Stimulated activated CD4-positive, alpha-beta T cell treated with anti-CD3 and anti-CD28 coated beads, Interleukin-1b, Interleukin-23, amount 100 ng/mL, for 1 hour (primary cell): Measurements from ENCODE around the gene PRDM13.
"Not testable (repeated sequence)": the region's sequence is repeated elsewhere in the genome, so short reads cannot be mapped to it uniquely, and the experiment has no call there.

ENCODE experiments used
- DNase-seq, 2 donors: peaks; one replicate each; pipeline ENCODE4 v3.0.0-alpha.2; 2020; ENCODE audit warnings: low read depth in 2 of 2

The PRDM13 gene

GRCh38 chr6:99603421-99604165 is 3.0 kb upstream of the PRDM13 start:
- DNase-seq: no peak

- DNase-seq: no peak
Measured at GRCh38 chr6:99604166-99605073, 2.2 kb upstream of the PRDM13 start.

- no peak for DNase-seq
Measured at GRCh38 chr6:99605074-99605734, 1.4 kb upstream of the PRDM13 start.

- no peak for DNase-seq
Measured at GRCh38 chr6:99605911-99606655, 550 bp upstream of the PRDM13 start.

- DNase-seq: no peak
Measured at GRCh38 chr6:99607416-99608036, 893 bp downstream of the PRDM13 start.

GRCh38 chr6:99608059-99608885 is 1.6 kb downstream of the PRDM13 start:
- DNase-seq: no peak

- no peak for DNase-seq
Measured at GRCh38 chr6:99608886-99609482, 2.4 kb downstream of the PRDM13 start.

- no peak for DNase-seq
Measured at GRCh38 chr6:99609905-99610489, 3.4 kb downstream of the PRDM13 start.

GRCh38 chr6:99611148-99611547 is 4.5 kb downstream of the PRDM13 start:
- no peak for DNase-seq

GRCh38 chr6:99612551-99613408 is 6.1 kb downstream of the PRDM13 start:
- no peak for DNase-seq

- DNase-seq: no peak
Measured at GRCh38 chr6:99613409-99613704, 6.7 kb downstream of the PRDM13 start.

- DNase-seq: no peak
Measured at GRCh38 chr6:99613705-99614429, 7.2 kb downstream of the PRDM13 start.

- DNase-seq: no peak
Measured at GRCh38 chr6:99614430-99615186, 8.0 kb downstream of the PRDM13 start.

- no peak for DNase-seq
Measured at GRCh38 chr6:99617131-99617530, 10.5 kb downstream of the PRDM13 start.

- no peak for DNase-seq
Measured at GRCh38 chr6:99618649-99619408, 12.2 kb downstream of the PRDM13 start.

GRCh38 chr6:99619409-99619762 is 12.8 kb downstream of the PRDM13 start:
- DNase-seq: no peak

GRCh38 chr6:99622044-99622443 is 15.4 kb downstream of the PRDM13 start:
- not testable (repeated sequence) for DNase-seq
